Activated T-cell treated with anti-CD3 and anti-CD28 coated beads for 24 hours (primary cell): ENCODE data around the gene BAHD1.

Source experiments
- DNase-seq: peaks from one replicate; pipeline ENCODE4 v3.0.0-alpha.2; 2020; ENCODE audit warnings: low read depth

Gene BAHD1

GRCh38 chr15:40440743-40441564, at the start of gene BAHD1:
TSS of gene BAHD1 (plus strand) at chr15:40440953. CDS start at chr15:40458465, 17,512 bp downstream.
- peak; percentile 95 for DNase-seq

GRCh38 chr15:40392986-40393948, 47.5 kb upstream of the BAHD1 start:
- no peak for DNase-seq

- DNase-seq, result no peak
These were observed 42.9 kb upstream of the BAHD1 start for GRCh38 chr15:40397688-40398412.

- DNase-seq, result no peak
These were observed 42.3 kb upstream of the BAHD1 start for GRCh38 chr15:40398413-40398873.

GRCh38 chr15:40399370-40399769, 41.4 kb upstream of the BAHD1 start:
- DNase-seq, result no peak

GRCh38 chr15:40405501-40406381, 35.0 kb upstream of the BAHD1 start, which contains the start of gene IVD:
TSS of gene IVD (plus strand) at chr15:40405795. CDS start at chr15:40405828, 33 bp downstream.
- peak; percentile 92 for DNase-seq

- DNase-seq, result no peak
These were observed 33.3 kb upstream of the BAHD1 start for GRCh38 chr15:40407330-40407990.

- no peak for DNase-seq
These were observed 31.4 kb upstream of the BAHD1 start for GRCh38 chr15:40409366-40409765.

GRCh38 chr15:40410476-40410875, 30.3 kb upstream of the BAHD1 start:
- no peak for DNase-seq

GRCh38 chr15:40412095-40412759, 28.5 kb upstream of the BAHD1 start:
- DNase-seq, result no peak

GRCh38 chr15:40413036-40413435, 27.7 kb upstream of the BAHD1 start:
- DNase-seq, result no peak

GRCh38 chr15:40414816-40415215, 25.9 kb upstream of the BAHD1 start:
- no peak for DNase-seq

GRCh38 chr15:40415226-40415625, 25.5 kb upstream of the BAHD1 start:
- no peak for DNase-seq

GRCh38 chr15:40416056-40416455, 24.7 kb upstream of the BAHD1 start:
- DNase-seq, result no peak

GRCh38 chr15:40418126-40418525, 22.6 kb upstream of the BAHD1 start:
- DNase-seq, result no peak

- no peak for DNase-seq
These were observed 20.6 kb upstream of the BAHD1 start for GRCh38 chr15:40420071-40420713.

- no peak for DNase-seq
These were observed 20.0 kb upstream of the BAHD1 start for GRCh38 chr15:40420793-40421192.

GRCh38 chr15:40421246-40422157, 19.3 kb upstream of the BAHD1 start:
- peak; percentile 69 for DNase-seq
